Panc1 (cell line): ENCODE measurements around the gene LAMB3. TPM values are rescaled to one million over a fixed set of nuclear protein-coding genes. Genes with fewer than 3 reads are reported as not detected.

Experiments used
- ATAC-seq: fragments of 200-7000 bp; cut with Tn5 transposase; 2 replicates; pipeline ENCODE4 v1.9.1; 2020; ENCODE audit warnings: mild to moderate bottlenecking, moderate library complexity
- BruUV-seq: library from RNA; stranded (reverse); fragments of 400-500 nt; replicated peaks from 2 replicates; lab custom pipeline; 2021; lab: Mats Ljungman, UMichigan
- CTCF ChIA-PET: fragments of 300-600 bp; sonication (Branson Sonifier 250); formaldehyde crosslinking; loops from one replicate; lab custom pipeline; 2022; ENCODE audit warnings: antibody characterized with exemption; lab: Charles Lee
- POLR2A ChIA-PET: fragments of 300-600 bp; sonication (Branson Sonifier 250); formaldehyde crosslinking; loops from one replicate; lab custom pipeline; 2022; ENCODE audit warnings: antibody characterized with exemption; lab: Charles Lee
- DNase-seq: peaks from one replicate; pipeline ENCODE4 v3.0.0-alpha.2; 2010; ENCODE audit warnings: low read depth, low spot score
- H3K27ac ChIP-seq: 2 replicates; pipeline ENCODE4 v1.5.1; 2011; ENCODE audit warnings: mild to moderate bottlenecking, low read length, inconsistent platforms
- H3K27me3 ChIP-seq: fragments of 200-500 bp; sonication (Bioruptor generic); 2 replicates; pipeline ENCODE4 v1.6.0; 2014; ENCODE audit warnings: low read length, inconsistent platforms; ENCODE audit not compliant: control insufficient read depth, insufficient read depth
- H3K36me3 ChIP-seq: fragments of 200-500 bp; sonication (Bioruptor generic); 2 replicates; pipeline ENCODE4 v1.5.1; 2014; ENCODE audit warnings: inconsistent platforms, mild to moderate bottlenecking, low read length, moderate library complexity; ENCODE audit not compliant: control insufficient read depth, insufficient read depth
- H3K4me1 ChIP-seq: 2 replicates; pipeline ENCODE4 v1.5.1; 2011; ENCODE audit warnings: inconsistent platforms, mild to moderate bottlenecking, low read length, moderate library complexity; ENCODE audit not compliant: control insufficient read depth, insufficient read depth
- H3K4me3 ChIP-seq, 2 experiments: 2 replicates each; pipeline ENCODE4 v1.5.1; 2011 to 2012; ENCODE audit warnings: low read depth in 2 of 2, low read length in 2 of 2, mild to moderate bottlenecking in 2 of 2, inconsistent platforms in 1 of 2, moderate library complexity in 1 of 2
- H3K9me3 ChIP-seq: fragments of 200-500 bp; sonication (Bioruptor generic); 2 replicates; pipeline ENCODE4 v1.5.1; 2014; ENCODE audit warnings: low read depth, mild to moderate bottlenecking, inconsistent platforms, low read length, moderate library complexity; ENCODE audit not compliant: control insufficient read depth, insufficient read depth
- POLR2AphosphoS5 ChIP-seq: IDR thresholded peaks from 2 replicates; pipeline ENCODE4 v1.6.1; 2012; ENCODE audit warnings: mild to moderate bottlenecking, low read depth, low read length, moderate library complexity
- SIN3A ChIP-seq: IDR thresholded peaks from 2 replicates; pipeline ENCODE4 v1.6.1; 2012; ENCODE audit warnings: low read depth, mild to moderate bottlenecking, low read length, moderate library complexity, borderline replicate concordance; ENCODE audit not compliant: insufficient read depth
- TCF7L2 ChIP-seq: IDR thresholded peaks from 2 replicates; pipeline ENCODE4 v1.6.1; 2011; ENCODE audit warnings: mild to moderate bottlenecking, low read depth, low read length, inconsistent platforms
- in situ Hi-C: cut with HindIII; loops from 2 replicates; pipeline ENCODE4 v1.10.0; 2016; ENCODE audit warnings: low sequenced_read_pairs, low pct_unique_long_range_greater_than_20kb
- intact Hi-C: fragments of 100-400 bp; cut with micrococcal nuclease; formaldehyde crosslinking; loops from one replicate; pipeline ENCODE4 v1.10.0; 2022; ENCODE audit not compliant: unreplicated experiment
- microRNA-seq: library from miRNA; unstranded; fragments of <30 nt; microRNA quantifications from one replicate; pipeline ENCODE4 v1.1.0, GENCODE V29; 2020; ENCODE audit not compliant: unreplicated experiment
- total RNA-seq: library from RNA; stranded (reverse); gene quantifications from one replicate; pipeline ENCODE4 v1.2.1, GENCODE V29; 2021; ENCODE audit not compliant: unreplicated experiment
- TF ChIP-seq, protein P1 (sequence below): fragments of 450-650 bp; IDR thresholded peaks from 2 replicates; pipeline ENCODE4 v1.5.1; 2017; ENCODE audit warnings: mild to moderate bottlenecking
- TF ChIP-seq, protein P2 (sequence below), 2 experiments: IDR thresholded peaks; 2 replicates each; pipeline ENCODE4 v1.6.1; 2011 to 2012; ENCODE audit warnings: low read depth in 2 of 2, control low read depth in 1 of 2, low read length in 1 of 2, mild to moderate bottlenecking in 1 of 2, moderate library complexity in 1 of 2; ENCODE audit not compliant: insufficient read depth in 1 of 2

LAMB3 gene
- total RNA-seq, 1 experiment from 2014 or later = 0.85 TPM

DNA sequence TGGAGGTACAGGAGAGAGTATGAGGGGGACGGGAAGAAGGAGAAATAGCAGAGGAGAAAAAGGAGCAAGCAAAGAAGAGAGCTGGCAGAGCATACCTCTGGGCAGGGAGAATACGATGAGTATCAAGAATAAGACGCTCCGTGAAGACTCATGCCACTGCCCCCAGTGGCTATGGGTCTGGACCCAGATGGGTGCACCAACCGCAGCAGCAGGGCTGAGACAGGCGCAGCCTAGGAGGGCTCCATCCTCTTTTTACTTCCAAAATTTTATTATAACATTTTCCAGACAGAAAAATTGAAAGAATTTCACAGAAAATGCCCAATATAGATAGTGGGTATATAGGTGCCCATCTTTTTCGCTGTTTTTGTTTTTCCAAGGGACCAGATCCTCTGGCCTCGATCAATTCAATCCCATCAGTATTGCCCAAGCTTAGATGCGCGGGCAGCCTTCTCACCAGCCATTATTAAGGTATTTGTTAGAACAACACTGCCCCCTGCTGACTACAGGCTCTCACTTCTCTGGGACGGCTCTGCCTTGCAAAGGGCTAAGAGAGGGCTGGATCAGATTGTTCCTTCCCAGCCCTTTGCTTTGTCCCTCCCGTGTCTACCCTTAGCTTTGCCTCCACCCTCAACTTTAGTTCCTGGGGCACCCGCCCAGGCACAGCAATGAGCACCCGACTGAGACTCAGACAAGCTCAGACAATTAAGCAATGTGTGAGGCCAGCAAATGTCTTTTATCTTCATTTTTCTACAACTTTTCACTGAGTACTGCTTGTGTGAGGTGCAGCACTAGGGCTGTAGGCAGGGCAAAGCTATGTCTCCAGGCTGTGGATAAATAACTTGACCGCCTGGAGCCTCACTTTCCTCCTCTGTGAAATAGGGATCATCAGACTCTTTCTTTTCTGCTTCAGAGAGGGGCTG, 86.2 kb downstream of the LAMB3 start:
- intact Hi-C loops = loop anchor here (5.0 to 10.0 kb wide), 3 partner anchors 214 to 361 kb away; no protein-coding TSS in a partner anchor
- BruUV-seq = no TSS peak

More for the DNA sequence above, 86.2 kb downstream of the LAMB3 start:
- H3K36me3 ChIP-seq = no peaks in the 10 kb centered on the region
- in situ Hi-C loops = no loop called here
- no peak overlapping the region for H3K4me3 ChIP-seq
- DNase-seq (peak; percentile 38), ATAC-seq (peak; percentile 97)
- no peaks in the 10 kb centered on the region for H3K27me3 ChIP-seq
- TF ChIP-seq, protein P1, sequence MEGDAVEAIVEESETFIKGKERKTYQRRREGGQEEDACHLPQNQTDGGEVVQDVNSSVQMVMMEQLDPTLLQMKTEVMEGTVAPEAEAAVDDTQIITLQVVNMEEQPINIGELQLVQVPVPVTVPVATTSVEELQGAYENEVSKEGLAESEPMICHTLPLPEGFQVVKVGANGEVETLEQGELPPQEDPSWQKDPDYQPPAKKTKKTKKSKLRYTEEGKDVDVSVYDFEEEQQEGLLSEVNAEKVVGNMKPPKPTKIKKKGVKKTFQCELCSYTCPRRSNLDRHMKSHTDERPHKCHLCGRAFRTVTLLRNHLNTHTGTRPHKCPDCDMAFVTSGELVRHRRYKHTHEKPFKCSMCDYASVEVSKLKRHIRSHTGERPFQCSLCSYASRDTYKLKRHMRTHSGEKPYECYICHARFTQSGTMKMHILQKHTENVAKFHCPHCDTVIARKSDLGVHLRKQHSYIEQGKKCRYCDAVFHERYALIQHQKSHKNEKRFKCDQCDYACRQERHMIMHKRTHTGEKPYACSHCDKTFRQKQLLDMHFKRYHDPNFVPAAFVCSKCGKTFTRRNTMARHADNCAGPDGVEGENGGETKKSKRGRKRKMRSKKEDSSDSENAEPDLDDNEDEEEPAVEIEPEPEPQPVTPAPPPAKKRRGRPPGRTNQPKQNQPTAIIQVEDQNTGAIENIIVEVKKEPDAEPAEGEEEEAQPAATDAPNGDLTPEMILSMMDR = peak; percentile 87
- TF ChIP-seq, protein P2, sequence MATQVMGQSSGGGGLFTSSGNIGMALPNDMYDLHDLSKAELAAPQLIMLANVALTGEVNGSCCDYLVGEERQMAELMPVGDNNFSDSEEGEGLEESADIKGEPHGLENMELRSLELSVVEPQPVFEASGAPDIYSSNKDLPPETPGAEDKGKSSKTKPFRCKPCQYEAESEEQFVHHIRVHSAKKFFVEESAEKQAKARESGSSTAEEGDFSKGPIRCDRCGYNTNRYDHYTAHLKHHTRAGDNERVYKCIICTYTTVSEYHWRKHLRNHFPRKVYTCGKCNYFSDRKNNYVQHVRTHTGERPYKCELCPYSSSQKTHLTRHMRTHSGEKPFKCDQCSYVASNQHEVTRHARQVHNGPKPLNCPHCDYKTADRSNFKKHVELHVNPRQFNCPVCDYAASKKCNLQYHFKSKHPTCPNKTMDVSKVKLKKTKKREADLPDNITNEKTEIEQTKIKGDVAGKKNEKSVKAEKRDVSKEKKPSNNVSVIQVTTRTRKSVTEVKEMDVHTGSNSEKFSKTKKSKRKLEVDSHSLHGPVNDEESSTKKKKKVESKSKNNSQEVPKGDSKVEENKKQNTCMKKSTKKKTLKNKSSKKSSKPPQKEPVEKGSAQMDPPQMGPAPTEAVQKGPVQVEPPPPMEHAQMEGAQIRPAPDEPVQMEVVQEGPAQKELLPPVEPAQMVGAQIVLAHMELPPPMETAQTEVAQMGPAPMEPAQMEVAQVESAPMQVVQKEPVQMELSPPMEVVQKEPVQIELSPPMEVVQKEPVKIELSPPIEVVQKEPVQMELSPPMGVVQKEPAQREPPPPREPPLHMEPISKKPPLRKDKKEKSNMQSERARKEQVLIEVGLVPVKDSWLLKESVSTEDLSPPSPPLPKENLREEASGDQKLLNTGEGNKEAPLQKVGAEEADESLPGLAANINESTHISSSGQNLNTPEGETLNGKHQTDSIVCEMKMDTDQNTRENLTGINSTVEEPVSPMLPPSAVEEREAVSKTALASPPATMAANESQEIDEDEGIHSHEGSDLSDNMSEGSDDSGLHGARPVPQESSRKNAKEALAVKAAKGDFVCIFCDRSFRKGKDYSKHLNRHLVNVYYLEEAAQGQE (IDR thresholded peaks at IDR 0.05; ENCODE audit: insufficient read depth in 1 of 2, low read depth in 2 of 2, low read length in 1 of 2) = no peak
- TF ChIP-seq SIN3A = no peak
- TF ChIP-seq POLR2AphosphoS5 = no peak
- TF ChIP-seq TCF7L2 = no peak
- H3K4me1 ChIP-seq = no peaks in the 10 kb centered on the region
- H3K9me3 ChIP-seq = no peaks in the 10 kb centered on the region
- ChIA-PET CTCF (interaction anchor here (1.1 to 1.5 kb wide), 2 partner anchors 24 to 318 kb away, joined by 3 read pairs; no protein-coding TSS in a partner anchor), POLR2A (no interaction called here)
- H3K27ac ChIP-seq = no peak overlapping the region

Small RNAs within 50 kb of the gene (microRNA-seq; reads per million reads assigned to microRNA genes)
- gene MIR4260 = not detected

Other genes starting within 250 kb of the LAMB3 start
- gene CAMK1G, start 68.7 kb downstream of the LAMB3 start, total RNA-seq = not detected
- gene G0S2, start 23.0 kb upstream of the LAMB3 start, total RNA-seq = 2.5 TPM
- gene HSD11B1, start 52.4 kb upstream of the LAMB3 start, total RNA-seq = not detected
- 0.67 TPM for gene TRAF3IP3, start 103.6 kb upstream of the LAMB3 start, total RNA-seq
- gene C1orf74, start 132.1 kb upstream of the LAMB3 start, total RNA-seq = 1.7 TPM
- 0.64 TPM for gene IRF6, start 153.7 kb upstream of the LAMB3 start, total RNA-seq
- gene UTP25, start 175.5 kb upstream of the LAMB3 start, total RNA-seq = 9.5 TPM